LNCAP (cell line): ENCODE measurements around the gene RELCH.

ENCODE experiments used
- TF ChIP-seq, protein P1 (sequence below): fragments of 450-650 bp; IDR thresholded peaks from 2 replicates; pipeline ENCODE4 v1.5.1; 2017; ENCODE audit warnings: mild to moderate bottlenecking

RELCH gene

DNA sequence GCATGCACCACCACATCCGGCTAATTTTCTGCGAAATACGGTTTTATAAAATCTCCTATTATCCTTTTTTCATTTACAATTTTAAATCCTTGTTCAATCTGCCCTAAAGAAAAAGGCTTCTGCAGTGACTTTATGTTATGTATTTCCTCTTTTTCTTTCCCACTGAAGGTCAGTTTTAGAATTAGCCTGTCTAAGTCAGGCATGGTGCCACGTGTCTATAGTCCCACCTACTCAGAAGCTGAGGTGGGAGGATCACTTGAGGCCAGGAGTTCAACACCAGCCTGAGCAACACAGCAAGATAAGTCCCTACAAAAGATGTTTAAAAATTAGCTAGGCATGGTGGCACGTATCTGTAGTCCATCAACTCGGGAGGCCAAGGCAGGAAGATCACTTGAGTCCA is 98.2 kb downstream of the RELCH start:
- TF ChIP-seq, protein P1, sequence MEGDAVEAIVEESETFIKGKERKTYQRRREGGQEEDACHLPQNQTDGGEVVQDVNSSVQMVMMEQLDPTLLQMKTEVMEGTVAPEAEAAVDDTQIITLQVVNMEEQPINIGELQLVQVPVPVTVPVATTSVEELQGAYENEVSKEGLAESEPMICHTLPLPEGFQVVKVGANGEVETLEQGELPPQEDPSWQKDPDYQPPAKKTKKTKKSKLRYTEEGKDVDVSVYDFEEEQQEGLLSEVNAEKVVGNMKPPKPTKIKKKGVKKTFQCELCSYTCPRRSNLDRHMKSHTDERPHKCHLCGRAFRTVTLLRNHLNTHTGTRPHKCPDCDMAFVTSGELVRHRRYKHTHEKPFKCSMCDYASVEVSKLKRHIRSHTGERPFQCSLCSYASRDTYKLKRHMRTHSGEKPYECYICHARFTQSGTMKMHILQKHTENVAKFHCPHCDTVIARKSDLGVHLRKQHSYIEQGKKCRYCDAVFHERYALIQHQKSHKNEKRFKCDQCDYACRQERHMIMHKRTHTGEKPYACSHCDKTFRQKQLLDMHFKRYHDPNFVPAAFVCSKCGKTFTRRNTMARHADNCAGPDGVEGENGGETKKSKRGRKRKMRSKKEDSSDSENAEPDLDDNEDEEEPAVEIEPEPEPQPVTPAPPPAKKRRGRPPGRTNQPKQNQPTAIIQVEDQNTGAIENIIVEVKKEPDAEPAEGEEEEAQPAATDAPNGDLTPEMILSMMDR, result no peak

DNA sequence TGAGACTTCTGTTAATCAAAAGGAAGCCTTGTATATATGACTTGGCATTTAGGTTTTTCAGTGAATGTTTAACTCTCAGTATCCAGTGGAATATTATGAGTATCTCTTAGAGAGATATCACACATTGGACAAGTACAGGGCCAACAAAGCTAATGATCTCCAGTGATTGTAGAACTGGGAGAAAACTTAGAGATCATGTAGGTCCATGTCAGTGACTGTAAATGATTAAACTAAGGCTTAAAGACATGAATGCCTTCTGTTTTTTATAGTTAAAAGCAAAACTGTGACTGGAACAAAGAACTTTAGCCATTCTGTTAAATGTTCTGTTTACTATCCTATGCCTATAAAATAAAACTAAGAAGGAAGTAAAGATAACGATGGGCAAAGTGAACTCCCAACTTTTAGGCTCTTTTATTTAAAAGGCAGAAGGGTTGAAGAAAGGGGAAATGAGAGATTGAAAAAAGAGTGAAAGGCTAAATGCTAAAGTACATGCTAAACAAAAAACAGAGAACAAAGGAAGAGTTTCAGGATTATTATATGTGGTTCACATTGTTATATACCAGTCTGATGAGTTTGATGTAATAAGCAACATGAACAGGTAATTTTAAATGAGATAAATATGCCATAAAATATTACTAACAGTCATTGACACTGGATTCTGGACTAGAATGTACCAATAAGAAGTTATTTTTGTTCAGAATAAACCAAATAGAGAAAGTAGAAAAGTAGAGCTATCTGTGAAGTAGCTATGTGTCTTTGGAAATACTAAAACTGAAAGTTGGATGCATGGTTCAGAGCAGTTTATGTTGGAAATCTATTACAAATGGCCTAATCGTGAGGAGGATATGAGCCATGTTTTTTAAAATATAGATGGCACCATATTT is 101.0 kb downstream of the RELCH start:
- TF ChIP-seq, protein P1, result no peak

DNA sequence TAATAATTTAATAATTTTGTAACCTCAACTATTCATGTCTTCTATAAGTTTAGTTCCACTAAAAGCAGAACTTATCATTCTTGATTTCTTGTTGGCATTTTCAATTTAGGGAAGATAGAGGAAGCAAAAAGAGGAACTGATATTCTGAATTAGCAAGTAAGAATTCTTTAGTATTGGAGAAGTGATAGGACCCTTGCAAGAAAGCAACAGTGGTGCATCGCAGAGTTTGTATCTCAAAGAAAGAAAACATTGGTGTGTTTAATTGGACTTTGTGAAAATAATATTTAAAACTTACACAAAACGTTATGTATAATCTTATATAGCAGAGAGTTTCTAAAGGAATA is 101.6 kb downstream of the RELCH start:
- TF ChIP-seq, protein P1, result no peak

DNA sequence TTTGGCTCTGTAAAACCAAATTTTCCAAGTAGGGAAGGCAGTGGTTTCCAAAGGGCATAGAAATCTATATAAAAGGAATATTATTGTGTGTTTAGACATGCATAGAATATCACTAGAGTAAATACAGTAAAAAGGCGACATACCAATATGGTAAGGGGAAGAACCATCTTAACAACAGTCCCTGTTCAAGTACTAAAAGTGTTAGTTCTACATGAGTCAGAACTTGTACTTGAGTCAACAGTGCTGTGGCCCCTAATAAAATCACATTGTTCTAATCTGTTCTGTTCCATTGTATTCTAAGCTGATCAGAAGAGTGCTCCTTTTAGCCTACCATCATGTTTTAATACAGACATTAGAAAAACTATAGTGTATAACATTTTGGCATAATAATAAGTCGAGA is 102.0 kb downstream of the RELCH start:
- TF ChIP-seq, protein P1, result no peak

DNA sequence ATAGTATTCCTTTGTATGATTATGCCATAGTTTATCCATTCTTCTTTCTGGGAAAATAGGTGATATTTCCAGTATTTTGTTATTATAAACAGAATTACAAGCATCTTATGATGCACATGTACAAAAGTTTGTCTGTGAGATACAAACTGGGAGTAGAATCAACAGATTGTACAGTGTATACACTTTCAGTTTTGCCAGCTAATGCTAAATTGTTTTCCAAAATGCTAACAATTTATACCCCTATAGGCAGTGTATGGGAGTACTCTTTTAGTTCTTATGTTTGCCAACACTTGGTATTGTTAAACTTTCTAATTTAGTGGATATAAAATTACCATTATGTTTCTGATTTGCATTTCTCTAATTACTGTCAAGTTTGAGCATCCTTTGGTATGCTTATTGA is 107.0 kb downstream of the RELCH start:
- TF ChIP-seq, protein P1, result no peak

DNA sequence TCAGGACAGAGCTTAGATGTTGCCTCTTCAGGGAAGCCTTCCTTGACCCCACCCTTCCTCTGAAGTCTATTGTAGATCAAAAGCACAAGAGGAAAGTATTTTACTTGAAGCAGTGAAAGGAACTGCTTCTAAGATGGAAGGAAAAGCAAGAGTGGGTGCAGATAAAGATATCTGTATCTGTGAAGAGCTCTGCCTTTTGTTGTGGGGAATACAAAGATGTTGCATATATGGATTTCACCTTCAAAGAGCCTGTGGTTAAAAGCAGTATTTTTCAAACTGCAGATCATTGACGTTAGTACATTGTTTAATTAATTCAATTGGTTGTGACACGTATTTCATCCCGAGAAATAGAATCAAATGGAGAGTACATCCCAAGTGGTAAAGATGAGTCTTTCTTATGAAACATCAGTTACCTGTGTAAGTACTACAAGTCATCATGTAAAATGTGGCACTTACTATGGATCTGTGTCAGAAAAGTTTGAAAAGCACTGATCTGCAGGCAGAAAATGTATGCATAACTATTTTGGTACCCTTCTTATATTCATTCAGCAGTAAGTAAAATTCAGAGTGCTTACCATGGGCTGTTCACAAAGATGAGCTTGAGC is 113.4 kb downstream of the RELCH start:
- TF ChIP-seq, protein P1, result no peak

DNA sequence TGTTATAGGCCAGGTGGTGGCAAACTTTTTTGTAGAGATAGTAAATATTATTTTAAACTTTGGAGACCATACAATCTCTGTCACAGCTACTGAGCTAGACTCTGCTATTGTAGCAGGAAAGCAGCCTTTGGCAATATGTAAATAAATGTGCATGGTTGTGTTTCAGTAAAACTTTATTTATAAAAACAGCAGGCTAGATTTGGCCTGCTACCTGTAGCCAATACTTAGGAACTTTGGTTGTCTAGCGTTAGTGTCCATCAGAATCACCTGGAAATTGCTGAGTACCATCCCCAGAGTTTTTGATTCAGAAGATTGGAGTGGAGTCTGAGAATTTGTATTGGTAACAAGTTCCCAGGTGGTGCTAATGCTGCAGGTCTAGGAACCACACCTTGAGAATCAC is 114.3 kb downstream of the RELCH start:
- TF ChIP-seq, protein P1, result no peak
